ENCODE measurements around the gene LMAN2L.

Gene LMAN2L

DNA sequence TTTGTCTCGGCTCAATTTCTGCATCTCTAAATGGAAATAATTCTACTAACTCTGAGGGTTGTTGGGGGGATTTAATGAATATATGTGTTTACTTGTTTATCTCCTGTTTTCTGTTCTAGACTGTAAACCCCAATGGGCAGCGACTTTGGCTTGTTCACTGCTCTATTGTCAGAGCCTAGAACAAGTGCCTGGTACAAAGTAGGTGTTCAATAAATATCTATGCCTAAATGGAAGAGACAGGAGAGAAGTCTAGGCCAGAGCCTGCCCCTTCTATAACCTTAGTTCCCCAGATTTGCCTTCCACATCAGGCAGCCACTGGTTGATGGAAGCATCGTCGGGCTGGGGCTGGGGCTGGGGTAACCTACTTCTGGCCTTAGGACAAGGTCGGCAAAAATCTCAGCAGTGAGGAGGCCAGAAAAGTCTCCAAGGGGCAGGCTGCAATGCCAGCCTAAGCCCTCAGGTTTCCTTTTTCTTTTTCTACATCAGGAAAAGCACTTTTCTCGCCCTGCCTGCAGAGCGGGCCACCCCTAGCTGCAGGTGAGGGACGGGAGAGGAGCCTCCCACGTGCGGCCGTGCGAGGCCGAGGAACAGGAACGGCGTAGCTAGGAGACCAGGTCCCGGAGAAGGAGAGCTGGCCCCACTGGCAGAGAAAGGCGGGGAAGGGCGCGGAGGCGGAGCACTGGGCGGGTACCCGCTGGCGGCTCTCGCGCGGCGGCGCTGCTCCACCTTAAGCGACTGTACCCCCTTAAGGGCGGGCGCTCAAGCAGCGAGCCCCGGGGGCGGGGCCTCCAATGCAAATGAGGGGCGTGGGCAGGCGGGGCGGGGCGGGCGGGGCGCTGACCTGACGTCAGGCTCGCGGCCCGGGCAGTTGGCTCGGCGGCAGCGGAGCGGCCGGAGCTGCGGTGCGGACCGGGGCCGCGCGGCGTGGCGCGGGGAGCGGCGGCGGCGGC, 20.4 kb upstream of the LMAN2L start, which contains the start of gene CNNM4:
TSS of gene CNNM4 (plus strand) at position 867 of the 950 bp plus-strand sequence. CDS start 98 bp downstream, outside the sequence.
- DNase-seq (ENCODE audit: low spot score): peak; percentile 94

DNA sequence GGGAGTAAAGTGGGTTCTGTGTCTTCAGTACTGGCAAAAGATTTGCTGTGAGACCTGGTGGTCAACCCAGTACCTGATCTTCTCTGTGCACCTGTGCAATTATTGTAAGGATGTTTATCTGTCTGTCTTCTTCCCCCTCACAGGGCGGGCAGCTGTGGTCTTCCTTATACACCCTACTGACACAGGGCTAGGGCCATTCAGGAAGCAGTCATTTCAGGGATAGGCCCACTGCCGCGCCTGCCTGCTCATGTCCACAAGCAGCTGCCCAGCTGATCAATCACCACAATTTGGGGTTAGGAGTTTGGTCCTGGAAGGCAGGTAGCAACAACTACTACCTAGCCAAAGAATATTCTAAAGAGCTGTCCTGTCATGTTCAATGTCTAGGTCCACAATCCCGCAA, 19.7 kb upstream of the LMAN2L start:
- DNase-seq (ENCODE audit: low spot score): no peak

DNA sequence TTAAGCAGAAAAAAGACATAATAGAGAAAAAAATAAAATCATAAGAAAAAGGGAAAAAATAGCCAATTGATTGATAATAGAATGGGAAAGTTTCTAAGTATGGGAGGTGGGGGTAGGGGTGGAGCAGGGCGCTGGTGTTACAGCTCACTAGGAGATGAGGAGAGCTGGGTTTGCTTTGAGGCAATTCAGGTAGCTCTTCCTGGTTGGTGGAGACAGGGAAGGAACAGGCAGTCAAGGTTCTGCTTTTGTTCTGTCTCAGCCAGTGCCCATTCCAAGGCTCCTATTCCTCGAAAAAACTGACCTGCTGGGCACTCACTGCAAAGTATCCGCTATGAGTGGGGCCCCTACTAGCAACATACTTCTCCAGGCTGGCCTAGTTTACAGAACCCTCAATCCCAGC, 19.1 kb upstream of the LMAN2L start:
- no peak for DNase-seq (ENCODE audit: low spot score)

DNA sequence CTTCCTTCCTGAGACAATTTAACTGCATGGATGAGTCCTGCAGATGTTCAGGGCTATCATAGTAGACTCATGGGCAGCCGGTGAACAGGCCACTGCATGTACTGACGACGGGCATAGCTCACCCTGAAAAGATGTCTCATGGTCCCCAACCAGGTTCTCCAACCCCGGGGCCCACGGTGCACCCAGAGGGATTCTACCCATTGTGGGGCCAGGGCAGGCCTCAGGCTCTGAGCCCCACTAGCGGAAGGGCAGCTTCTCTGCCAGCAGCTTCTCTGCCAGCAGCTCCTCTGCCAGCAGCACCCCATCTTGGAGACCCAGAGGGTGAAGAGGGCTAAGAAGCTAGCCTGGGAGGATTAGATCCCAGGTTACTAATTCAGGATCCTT, 17.6 kb upstream of the LMAN2L start:
- no peak for DNase-seq (ENCODE audit: low spot score)

DNA sequence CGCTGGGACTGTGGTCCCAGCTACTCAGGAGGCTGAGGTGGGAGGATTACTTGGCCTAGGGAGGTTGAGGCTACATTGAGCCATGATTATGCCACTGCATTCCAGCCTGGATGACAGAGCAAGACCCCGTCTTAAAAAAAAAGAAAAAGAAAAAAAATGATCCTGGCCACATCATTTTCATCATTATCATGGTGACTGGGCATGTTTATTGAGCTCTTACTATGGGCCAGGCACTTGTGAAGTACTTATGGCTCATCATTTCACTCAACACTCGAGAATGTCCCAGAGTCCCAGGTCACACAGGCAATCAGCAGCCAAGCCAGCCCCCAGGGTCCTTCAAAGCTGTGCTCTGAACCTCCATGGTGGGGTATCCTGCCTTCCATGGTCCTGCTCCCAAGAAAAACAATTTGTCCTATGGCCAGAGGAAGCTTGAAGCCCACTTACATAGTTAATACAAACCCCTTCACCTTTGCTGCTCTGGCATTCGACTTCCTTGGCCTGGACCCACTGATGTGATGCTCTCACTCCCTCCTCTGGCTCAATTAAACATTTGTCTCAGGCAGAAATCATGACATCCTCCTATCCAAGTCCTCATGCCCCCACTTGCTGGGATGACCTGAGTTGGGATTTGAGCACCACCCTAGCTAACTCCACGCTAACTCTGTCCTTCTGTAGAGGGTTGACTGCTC, 17.1 kb upstream of the LMAN2L start:
- no peak for DNase-seq (ENCODE audit: low spot score)

DNA sequence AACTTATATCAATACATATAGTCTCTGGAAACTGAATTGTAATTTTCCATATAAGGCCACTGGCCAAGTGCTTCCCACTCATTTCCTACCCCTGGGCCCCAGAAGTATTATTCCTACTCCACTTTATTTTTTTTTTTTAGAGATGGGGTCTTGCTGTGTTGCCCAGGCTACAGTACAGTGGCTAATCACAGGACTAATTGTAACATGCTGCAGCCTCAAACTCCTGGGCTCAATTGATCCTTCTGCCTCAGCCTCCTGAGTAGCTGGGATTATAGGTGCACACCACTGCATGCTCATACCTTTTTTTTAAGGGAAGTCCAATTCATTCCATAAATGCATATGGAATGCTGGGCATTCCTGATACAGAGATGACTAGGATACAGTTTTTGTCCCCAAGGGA, 14.5 kb upstream of the LMAN2L start:
- DNase-seq (ENCODE audit: low spot score): no peak

DNA sequence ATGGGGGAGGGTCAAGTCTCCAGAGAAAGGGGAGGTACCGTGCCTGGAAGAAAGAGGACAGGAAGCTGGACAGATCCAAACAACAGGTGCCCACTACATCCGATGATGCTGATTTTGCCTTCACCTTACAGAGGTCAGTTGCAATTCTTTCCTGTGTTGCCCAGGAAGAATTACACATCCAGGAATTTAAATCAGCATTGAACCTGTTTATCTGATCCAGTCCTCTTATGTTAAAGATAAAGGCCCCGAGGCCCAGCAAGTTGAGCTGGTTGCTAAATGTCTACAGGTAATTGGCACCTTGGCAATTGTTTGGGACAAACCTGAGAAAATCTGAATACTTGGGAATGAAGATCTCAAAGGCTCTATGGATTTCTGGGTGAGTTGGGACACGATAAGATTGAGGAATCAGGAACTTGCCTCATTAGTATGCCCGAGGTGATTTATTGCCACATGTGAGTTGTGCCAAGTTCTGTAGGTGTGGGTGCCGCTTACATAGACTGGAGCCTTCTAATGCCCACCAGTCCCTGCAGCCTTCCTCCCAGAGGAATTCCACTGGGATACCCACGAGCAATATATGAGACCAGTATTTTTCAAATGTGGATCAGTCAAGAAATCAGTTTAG, 13.9 kb upstream of the LMAN2L start:
- DNase-seq (ENCODE audit: low spot score): no peak

DNA sequence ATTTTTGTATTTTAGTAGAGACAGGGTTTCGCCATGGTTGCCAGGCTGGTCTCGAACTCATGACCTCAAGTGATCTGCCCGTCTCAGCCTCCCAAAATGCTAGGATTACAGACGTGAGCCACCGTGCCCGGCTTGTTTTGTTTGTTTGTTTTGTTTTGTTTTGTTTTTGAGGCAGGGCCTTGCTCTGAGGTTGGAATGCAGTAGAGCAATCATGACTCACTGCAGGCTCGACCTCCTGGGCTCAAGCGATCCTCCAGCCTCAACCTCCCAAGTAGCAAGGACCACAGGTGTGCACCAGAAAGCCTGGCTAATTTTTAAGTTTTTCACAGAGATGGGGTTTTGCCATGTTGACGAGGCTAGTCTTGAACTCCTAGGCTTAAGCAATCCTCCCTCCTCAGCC, 11.9 kb upstream of the LMAN2L start:
- DNase-seq (ENCODE audit: low spot score): no peak

DNA sequence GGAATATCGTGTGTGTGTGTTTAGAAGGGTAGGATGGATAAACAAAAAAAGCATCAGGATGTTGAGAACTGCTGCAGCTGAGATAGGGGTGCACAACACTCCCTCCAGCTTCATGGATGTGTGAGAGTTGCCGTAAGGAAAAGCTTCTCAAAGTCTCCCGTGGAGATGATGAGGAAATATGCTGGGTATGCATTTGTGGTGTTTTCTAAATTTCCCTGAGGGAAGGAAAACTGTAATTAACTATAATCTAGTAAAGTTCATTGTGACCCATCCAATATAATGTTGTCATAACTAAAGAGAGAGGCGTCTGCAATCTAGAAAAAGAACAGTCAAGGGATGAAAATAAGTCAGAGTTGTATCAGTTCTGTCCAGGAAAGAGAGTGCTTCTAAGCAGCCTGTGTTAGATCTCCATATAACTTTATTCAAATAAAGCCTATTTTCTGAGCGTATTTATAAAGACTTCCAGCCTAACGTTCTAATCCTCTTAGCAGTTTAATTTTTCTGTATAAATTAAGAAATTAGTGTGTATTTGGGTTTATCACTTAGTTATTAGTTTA, 7.3 kb upstream of the LMAN2L start:
- DNase-seq (ENCODE audit: low spot score): no peak

DNA sequence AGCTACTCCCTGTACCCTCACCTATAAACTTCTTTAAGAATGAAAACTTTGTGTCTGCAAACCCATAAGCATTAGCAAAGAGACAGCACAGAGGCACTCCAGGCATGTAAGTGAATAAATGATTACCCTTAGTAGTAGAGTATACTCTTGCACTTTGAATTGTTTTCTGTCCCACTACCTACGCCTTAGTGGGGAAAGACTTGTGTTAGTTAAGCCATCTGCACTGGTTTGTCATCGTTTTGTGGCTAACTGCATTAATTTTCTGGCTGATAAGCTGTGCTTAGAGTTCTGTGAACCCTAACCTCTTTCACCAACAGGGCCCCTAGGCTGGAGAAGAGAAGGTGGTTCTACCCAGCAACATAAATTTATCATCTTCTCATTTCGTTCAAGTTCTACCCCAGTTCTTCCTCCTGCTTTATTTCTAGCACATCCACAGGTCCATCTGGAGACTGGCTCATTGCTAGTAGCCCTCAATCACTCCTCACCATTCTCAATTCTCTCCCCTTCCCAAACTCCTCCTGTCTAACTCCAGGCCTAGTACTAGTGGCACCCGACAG, 710 bp downstream of the LMAN2L start:
- DNase-seq (ENCODE audit: low spot score): no peak

DNA sequence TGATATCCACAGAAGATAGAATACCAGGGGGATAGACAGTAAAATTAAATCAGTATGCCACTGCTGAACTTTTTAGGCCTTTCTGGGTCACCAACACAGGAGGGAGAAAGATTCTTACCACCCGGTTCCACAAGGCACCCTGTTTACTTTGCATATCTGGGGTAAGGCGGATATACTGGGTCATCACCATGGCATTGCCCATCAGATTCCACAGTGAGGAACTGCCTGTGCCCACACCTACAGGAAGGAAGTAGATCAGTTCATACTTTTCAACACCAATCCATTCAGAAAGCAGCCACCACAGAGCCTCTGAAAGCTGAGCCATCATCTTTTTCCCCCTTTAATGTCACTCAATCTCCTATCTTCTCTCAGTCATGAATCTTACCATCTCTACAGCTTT, 2.0 kb downstream of the LMAN2L start:
- DNase-seq (ENCODE audit: low spot score): no peak

DNA sequence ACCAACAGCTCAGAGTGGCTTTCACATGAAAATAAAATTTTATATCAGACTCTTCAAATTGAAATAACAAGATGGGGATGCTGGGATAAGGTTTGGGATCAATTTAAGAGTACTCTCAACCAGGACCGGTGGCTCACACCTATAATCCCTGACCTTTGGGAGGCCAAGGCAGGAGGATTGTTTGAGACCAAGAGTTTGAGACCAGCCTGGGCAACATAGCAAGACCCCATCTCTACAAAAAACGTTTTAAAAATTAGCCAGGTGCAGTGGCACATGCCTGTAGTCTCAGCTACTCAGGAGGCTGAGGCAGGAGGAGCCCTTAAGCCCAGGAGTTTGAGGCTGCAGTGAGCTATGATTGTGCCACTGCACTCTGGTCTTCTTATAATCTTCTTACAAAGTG, 2.6 kb downstream of the LMAN2L start:
- DNase-seq (ENCODE audit: low spot score): no peak

DNA sequence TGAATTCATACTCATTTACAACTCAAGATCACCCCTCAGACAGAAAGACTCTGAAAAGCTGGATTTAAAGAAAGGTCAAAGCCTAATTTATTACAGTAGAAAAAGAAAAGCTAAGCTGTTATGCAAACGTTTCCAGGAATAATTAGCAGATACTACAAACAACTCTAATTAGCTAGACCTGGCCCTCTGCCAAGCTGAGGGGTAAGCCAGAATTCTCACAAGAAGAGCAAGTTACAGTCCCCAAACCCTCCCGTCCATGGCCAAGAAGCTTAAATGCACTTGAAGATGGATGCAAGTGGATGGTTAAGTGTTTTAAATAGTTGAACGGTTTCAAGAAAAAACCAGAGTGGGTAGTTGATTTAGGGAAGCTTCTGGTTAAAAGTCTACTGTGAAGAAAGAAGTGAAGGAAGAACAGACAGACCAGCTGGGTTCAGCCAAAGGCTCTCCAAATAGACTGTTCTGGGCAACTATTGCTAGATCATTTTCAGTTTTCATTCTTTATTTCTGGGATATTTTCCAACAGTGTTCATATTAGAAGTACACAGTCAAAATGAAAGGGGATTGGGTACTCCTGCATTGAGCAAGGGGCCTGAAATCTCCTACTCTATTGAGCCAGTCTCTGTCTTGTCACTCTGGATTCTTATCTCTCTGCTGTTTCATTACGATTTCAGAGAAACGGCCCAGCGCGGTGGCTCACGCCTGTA, 4.8 kb downstream of the LMAN2L start:
- DNase-seq (ENCODE audit: low spot score): no peak

DNA sequence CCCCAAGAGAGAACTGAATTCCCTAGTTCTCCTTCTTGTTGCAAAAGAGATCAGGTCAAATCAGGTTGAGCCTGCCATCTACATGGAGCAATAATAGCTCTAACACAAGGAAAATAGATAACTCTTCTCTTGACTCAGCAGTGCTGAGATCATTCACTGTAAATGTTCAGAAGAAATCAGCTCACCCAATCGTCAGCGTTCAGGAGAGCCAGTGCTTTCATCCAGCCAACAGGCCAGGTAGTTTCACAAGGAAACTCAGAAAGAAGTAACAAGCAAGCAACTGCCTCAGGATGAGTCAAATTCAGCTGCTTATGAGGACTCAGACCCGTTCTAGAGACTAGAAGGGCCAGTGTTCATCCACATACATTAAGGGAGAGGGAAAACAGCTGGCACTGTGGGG, 5.9 kb downstream of the LMAN2L start:
- DNase-seq (ENCODE audit: low spot score): no peak

DNA sequence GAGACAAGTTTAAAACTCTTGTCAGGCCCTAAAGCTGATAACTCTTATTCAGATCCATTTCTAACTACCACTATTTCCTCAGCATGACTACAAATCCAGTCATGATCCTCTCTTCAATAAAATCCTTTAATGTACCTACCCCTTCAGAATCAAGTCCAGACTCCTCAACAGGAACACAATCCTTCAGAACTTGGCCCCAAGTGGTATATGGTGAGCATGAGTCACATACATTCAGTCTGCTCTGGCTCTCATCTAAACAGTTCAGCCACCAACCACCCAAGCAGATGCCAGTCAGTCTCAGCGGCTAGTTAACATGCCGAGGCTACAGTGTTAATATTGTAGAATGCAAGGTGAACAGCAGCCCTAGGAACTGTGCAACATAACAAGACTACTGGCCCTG, 9.7 kb downstream of the LMAN2L start:
- DNase-seq (ENCODE audit: low spot score): no peak

DNA sequence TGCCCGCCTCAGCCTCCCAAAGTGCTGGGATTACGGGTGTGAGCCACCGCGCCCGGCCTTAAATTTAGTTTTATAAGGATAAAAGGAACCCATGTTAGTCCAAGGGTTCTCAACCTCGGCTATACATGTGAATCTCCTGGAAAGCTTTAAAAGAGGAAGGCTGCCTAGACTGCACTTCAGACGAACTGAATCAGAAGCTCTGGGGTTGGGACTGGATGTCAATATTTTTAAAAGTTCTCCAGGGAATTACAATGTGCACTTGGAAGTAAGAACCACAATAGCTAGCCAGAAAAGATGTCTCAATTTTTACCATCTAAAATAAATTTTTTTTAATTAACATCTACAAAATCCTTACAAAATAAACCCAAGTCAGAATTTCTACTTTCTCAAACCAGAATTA, 10.1 kb downstream of the LMAN2L start:
- no peak for DNase-seq (ENCODE audit: low spot score)

DNA sequence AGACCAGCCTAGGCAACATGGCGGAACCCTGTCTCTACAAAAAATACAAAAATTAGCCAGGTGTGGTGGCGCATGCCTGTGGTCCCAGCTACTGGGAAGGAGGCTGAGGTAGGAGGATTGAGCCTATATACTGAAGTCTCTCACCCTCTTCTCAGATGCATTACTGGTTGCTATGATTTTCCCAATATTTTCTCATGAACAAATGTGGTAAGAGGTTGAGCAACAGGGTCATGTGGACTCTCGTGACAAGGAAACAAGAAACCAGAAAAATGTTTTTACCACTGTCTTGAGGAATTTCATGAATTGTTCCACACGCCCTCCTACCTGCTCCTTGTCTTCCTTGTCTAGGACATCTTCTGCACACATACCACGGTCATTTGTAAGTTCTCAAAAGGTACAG, 12.4 kb downstream of the LMAN2L start:
- no peak for DNase-seq (ENCODE audit: low spot score)

DNA sequence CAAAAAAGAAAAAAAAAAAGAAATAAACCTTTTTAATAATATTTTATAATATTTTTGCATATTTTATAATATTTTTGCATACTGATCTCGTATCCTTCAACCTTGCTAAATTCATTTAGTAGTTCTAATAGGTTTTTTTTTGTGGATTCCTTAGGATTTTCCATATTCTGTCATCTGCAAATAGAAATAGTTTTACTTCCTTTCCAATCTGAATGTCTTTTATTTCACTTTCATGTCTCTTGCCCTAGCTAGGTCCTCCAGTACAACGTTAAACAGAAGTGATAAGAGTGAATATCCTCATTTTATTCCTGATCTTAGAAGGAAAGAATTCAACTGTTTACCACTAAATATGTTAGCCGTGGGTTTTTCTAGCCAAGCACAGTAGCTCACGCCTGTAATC, 13.7 kb downstream of the LMAN2L start:
- no peak for DNase-seq (ENCODE audit: low spot score)

DNA sequence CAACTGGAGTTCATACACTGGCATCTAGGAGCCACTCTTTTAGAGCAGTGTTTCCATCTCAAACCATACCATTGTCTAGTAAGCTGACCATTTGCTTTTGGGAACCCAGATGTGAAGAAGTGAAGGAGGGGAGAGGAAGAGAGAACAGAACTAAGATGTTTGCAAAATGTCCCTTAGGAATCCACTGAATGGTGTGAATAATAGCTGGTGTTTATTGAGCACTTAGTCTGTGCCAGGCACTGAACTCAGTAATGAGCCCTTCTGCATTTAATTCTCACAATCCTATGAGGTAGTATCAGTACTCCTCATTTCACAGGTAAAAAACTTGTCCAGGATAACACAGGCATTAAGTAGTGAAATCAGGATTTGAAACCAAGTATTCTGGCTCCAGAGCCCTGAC, 23.5 kb downstream of the LMAN2L start:
- no peak for DNase-seq (ENCODE audit: low spot score)

DNA sequence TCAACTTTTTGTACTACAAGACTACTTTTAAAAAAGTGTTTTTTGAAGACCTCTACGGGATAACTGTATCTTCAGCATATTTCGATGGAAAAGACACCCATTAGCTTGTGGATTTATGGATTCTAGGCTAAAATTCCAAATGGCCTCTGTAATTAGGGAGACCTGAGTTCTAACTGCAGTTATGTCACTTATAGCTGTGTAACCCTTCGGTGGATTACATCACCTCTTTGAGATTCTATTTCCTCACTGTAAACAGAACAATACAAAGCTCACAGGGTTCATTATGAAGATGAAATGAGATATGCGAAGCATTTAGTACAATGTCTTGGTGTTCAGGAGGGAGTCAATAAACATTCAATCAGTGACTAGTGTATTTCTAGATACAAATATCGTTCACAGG, 24.2 kb downstream of the LMAN2L start:
- DNase-seq (ENCODE audit: low spot score): no peak

DNA sequence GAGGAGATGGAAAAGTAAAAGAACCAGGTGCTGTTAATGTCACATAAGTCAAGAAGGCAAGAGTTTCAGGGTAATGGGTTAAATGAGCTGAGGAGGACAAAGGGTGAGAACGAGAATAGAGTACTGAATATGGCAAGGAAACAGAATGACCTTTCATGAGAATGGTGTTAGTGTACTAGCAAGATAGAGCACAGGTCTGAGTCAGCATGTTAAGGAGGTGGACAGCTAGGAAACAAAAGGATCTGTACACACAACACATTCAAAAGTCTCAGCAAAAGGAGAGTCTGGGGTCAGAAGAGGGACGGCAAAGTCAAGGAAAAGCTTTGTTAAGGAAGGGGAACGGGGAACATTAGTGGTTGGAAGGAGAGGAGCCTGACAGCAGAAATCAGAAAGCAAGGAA, 28.9 kb downstream of the LMAN2L start:
- DNase-seq (ENCODE audit: low spot score): no peak
